HG03159 (cell line): ENCODE data around the gene PROM1.

ENCODE experiments used
- ATAC-seq: cut with Tn5 transposase; IDR thresholded peaks from one replicate; pipeline ENCODE4 v1.9.1; 2021; ENCODE audit warnings: mild to moderate bottlenecking, moderate library complexity; ENCODE audit not compliant: unreplicated experiment

Gene PROM1

GRCh38 chr4:16110661-16111290 lies 27.0 kb upstream of the PROM1 start:
- no peak for ATAC-seq

GRCh38 chr4:16110199-16110598 lies 26.4 kb upstream of the PROM1 start:
- no peak for ATAC-seq

GRCh38 chr4:16109256-16109655 lies 25.4 kb upstream of the PROM1 start:
- no peak for ATAC-seq

- ATAC-seq, result no peak
Observed at GRCh38 chr4:16106956-16107355, 23.1 kb upstream of the PROM1 start.

GRCh38 chr4:16104520-16104919 lies 20.7 kb upstream of the PROM1 start:
- no peak for ATAC-seq

GRCh38 chr4:16102356-16102755 lies 18.5 kb upstream of the PROM1 start:
- no peak for ATAC-seq

- ATAC-seq, result no peak
Observed at GRCh38 chr4:16100833-16101232, 17.0 kb upstream of the PROM1 start.

- no peak for ATAC-seq
Observed at GRCh38 chr4:16092682-16093319, 9.0 kb upstream of the PROM1 start.

GRCh38 chr4:16090096-16090705 lies 6.4 kb upstream of the PROM1 start:
- no peak for ATAC-seq

GRCh38 chr4:16089156-16089555 lies 5.3 kb upstream of the PROM1 start:
- ATAC-seq, result no peak

- no peak for ATAC-seq
Observed at GRCh38 chr4:16088601-16089000, 4.8 kb upstream of the PROM1 start.

- peak; percentile 58 for ATAC-seq
Observed at GRCh38 chr4:16085822-16086221, 2.0 kb upstream of the PROM1 start.

- no peak for ATAC-seq
Observed at GRCh38 chr4:16082426-16083240, 1.2 kb downstream of the PROM1 start.

GRCh38 chr4:16082041-16082425 lies 1.8 kb downstream of the PROM1 start:
- no peak for ATAC-seq

GRCh38 chr4:16079046-16079445 lies 4.8 kb downstream of the PROM1 start:
- peak; percentile 71 for ATAC-seq

GRCh38 chr4:16078195-16078760 lies 5.5 kb downstream of the PROM1 start:
- no peak for ATAC-seq

GRCh38 chr4:16077786-16078185 lies 6.0 kb downstream of the PROM1 start:
- ATAC-seq, result no peak

- no peak for ATAC-seq
Observed at GRCh38 chr4:16075975-16076757, 7.7 kb downstream of the PROM1 start.

- ATAC-seq, result no peak
Observed at GRCh38 chr4:16075061-16075460, 8.8 kb downstream of the PROM1 start.

GRCh38 chr4:16072168-16072567 lies 11.7 kb downstream of the PROM1 start:
- no peak for ATAC-seq

GRCh38 chr4:16070203-16070602 lies 13.6 kb downstream of the PROM1 start:
- ATAC-seq, result no peak
